GM18951 (cell line): ENCODE results near the gene CENPH.
"Not testable (repeated sequence)": the region's sequence is repeated elsewhere in the genome, so short reads cannot be mapped to it uniquely, and the experiment has no call there.

Experiments used
- POLR2A ChIP-seq: IDR thresholded peaks from 4 replicates; pipeline ENCODE4 v1.6.1; 2011; ENCODE audit warnings: mild to moderate bottlenecking; ENCODE audit not compliant: insufficient read length, insufficient read depth; ENCODE audit errors: extremely low read depth
- in situ Hi-C: fragments of 300-500 bp; cut with MboI; formaldehyde crosslinking; loops from one replicate; pipeline ENCODE4 v1.12.0; 2022; ENCODE audit warnings: low sequenced_read_pairs, mixed read lengths, inconsistent platforms; ENCODE audit not compliant: unreplicated experiment

Gene CENPH

DNA sequence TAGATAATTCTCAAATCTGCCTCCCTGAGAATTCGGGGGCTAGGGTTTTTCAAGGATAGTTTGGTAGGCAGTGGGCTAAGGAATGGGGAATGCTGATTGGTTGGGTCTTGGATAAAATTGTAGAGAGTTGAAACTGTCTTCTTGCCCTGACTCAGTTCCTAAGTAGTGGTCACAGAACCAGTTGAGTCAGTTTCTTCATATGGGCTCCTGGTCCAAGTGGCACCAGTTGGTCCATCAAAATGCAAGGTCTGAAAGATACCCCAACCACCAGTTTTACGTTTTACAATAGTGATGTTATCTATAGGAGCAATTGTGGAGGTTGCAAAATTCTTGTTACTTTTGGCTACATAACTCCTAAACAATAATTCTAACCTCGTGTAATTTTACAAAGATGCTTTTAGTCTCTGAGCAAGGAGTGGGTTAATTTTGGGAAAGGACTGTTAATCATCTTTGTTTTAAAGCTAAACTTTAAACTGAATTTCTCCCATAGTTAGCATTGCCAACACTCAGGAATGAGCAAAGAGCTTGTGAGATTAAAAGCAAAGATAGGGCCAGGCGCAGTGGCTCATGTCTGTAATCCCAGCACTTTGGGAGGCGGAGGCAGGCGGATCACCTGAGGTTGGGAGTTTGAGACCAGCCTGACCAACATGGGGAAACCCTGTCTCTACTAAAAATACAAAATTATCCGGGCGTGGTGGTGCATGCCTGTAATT lies 53.0 kb downstream of the CENPH start:
- TF ChIP-seq POLR2A: no peak
- in situ Hi-C loops: no loop called here

DNA sequence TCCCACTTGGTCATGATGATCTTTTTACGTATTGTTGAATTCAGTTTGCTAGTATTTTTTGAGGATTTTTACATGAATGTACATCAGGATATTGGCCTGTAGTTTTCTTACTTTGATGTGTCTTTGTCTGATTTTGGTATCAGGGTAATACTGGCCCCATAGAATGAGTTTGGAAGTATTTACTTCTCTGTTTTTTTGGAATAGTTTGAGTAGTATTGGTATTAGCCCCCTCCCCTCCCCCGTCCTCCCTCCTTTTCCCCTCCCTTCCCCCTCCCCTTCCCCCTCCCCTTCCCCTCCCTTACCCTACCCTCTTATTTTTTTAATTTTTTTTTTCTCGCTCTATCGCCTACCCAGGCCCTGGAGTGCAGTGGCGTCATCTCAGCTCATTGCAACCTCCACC lies 55.6 kb downstream of the CENPH start:
- in situ Hi-C loops: no loop called here
- TF ChIP-seq POLR2A: no peak

DNA sequence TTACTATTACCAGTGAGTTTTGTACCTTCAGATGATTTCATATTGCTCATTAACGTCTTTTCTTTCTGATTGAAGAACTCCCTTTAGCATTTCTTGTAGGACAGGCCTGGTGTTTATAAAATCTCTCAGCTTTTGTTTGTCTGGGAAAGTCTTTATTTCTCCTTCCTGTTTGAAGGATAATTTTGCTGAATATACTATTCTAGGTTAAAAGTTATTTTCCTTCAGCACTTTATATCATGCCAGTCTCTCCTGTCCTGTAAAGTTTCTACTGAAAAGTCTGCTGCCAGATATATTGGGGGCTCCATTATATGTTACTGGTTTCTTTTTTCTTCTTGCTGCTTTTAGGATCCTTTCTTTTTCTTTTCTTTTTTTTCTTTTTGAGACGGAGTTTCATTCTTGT lies 58.6 kb downstream of the CENPH start:
- no peak for TF ChIP-seq POLR2A
- in situ Hi-C loops: no loop called here

DNA sequence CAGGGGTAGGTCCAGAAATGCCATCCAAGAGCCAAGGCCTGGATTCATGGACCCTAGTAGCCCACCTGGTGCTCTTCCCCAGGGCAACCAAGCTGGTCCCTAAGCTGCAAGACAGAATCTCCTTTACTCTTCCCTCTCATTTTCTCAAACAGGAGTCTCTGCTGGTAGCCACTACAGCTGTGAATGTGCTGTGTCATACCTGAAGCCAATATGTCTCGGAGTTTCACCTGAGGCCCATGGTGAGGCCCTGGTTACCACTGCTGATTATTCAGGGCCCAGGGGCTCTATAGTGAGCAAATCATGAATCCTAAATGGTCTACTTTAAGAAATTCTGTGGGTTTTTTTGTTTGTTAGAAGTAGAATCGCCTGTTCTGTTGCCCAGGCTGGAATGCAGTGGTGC lies 61.2 kb downstream of the CENPH start:
- in situ Hi-C loops: no loop called here
- TF ChIP-seq POLR2A: no peak

DNA sequence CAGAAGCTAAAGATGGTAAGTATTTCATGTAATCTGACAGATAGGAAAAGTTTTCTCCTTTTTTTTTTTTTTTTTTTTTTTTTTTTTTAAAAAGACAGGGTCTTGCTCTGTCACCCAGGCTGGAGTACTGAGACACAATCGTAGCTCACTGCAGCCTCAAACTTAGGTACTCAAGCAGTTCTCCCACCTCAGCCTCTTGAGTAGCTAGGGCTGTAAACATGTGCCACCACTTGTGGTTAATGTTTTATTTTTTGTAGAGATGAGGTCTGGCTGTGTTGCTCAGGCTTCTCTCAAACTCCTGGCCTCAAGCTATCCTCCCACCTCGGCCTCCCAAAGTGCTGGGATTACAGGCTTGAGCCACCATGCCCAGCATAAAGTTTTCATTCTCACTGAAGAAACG lies 63.1 kb downstream of the CENPH start:
- in situ Hi-C loops: no loop called here
- TF ChIP-seq POLR2A: no peak

DNA sequence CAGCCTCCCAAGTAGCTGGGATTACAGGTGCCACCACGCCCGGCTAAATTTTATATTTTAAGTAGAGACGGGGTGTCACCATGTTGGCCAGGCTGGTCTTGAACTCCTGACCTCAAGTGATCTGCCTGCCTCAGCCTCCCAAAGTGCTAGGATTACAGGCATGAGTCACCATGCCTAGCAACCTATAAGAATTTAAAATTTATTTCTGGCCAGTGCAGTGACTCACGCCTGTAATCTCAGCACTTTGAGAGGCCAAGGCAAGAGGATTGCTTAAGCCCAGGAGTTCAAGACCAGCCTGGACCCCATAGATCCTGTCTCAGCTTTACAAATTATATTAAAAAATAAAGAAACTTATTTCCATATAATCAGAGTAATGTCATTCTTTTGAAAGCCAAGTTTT lies 66.6 kb downstream of the CENPH start:
- in situ Hi-C loops: not testable (repeated sequence)

DNA sequence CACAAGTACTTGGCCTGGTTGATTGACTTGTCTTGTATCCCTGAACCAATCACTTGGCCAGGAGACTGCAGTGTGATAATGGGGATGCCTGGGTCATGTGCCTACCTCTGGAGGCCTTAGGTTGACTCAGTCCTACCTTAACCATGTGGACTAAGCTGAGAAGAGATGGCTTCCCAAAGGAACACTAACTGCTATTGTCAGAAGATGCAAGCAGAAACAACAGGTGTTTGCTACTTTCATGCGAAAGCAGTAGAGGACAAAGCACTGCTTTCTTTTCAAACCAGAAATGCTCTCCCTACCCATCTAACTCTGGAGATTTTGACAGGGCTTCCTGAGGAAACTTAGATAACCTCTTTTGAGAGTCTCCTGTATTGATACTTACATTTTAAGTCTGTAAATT lies 68.2 kb downstream of the CENPH start:
- in situ Hi-C loops: no loop called here

More for the DNA sequence above, 68.2 kb downstream of the CENPH start:
- no peak for TF ChIP-seq POLR2A
